HG02981 (cell line): Measurements from ENCODE around the gene CYP27C1.
"Not testable (repeated sequence)": the region's sequence is repeated elsewhere in the genome, so short reads cannot be mapped to it uniquely, and the experiment has no call there.

Experiments used
- ATAC-seq: cut with Tn5 transposase; IDR thresholded peaks from one replicate; pipeline ENCODE4 v1.9.1; 2021; ENCODE audit warnings: mild to moderate bottlenecking, moderate library complexity; ENCODE audit not compliant: unreplicated experiment

The CYP27C1 gene

GRCh38 chr2:127220102-127220767, at the start of gene CYP27C1:
Gene CYP27C1, minus strand, starts transcription at chr2:127220299. Its CDS starts 29 bp downstream, at chr2:127220270.
- ATAC-seq: no peak

- ATAC-seq: no peak
These were observed 41.8 kb upstream of the CYP27C1 start for GRCh38 chr2:127261804-127262406.

- ATAC-seq: no peak
These were observed 39.3 kb upstream of the CYP27C1 start for GRCh38 chr2:127259355-127259754.

- no peak for ATAC-seq
These were observed 36.8 kb upstream of the CYP27C1 start for GRCh38 chr2:127256866-127257265.

- ATAC-seq: no peak
These were observed 36.3 kb upstream of the CYP27C1 start for GRCh38 chr2:127256381-127256780.

- ATAC-seq: no peak
These were observed 35.6 kb upstream of the CYP27C1 start for GRCh38 chr2:127255721-127256120.

GRCh38 chr2:127255146-127255545, 35.0 kb upstream of the CYP27C1 start:
- ATAC-seq: no peak

- ATAC-seq: no peak
These were observed 34.4 kb upstream of the CYP27C1 start for GRCh38 chr2:127254386-127254981.

GRCh38 chr2:127241184-127241583, 21.1 kb upstream of the CYP27C1 start:
- ATAC-seq: not testable (repeated sequence)

- ATAC-seq: no peak
These were observed 19.3 kb upstream of the CYP27C1 start for GRCh38 chr2:127239395-127239794.

GRCh38 chr2:127237768-127238167, 17.7 kb upstream of the CYP27C1 start:
- ATAC-seq: not testable (repeated sequence)

- no peak for ATAC-seq
These were observed 15.1 kb upstream of the CYP27C1 start for GRCh38 chr2:127235082-127235702.

- ATAC-seq: no peak
These were observed 13.6 kb upstream of the CYP27C1 start for GRCh38 chr2:127233710-127234109.

GRCh38 chr2:127231130-127231865, 11.2 kb upstream of the CYP27C1 start:
- ATAC-seq: no peak

GRCh38 chr2:127229555-127229954, 9.5 kb upstream of the CYP27C1 start:
- no peak for ATAC-seq

GRCh38 chr2:127228102-127228501, 8.0 kb upstream of the CYP27C1 start:
- no peak for ATAC-seq

- not testable (repeated sequence) for ATAC-seq
These were observed 7.2 kb upstream of the CYP27C1 start for GRCh38 chr2:127227264-127227660.

GRCh38 chr2:127226520-127227263, 6.6 kb upstream of the CYP27C1 start:
- ATAC-seq: peak; percentile 87

- ATAC-seq: no peak
These were observed 6.0 kb upstream of the CYP27C1 start for GRCh38 chr2:127226132-127226519.

- ATAC-seq: no peak
These were observed 5.3 kb upstream of the CYP27C1 start for GRCh38 chr2:127225186-127225960.
